GM12878 (cell line): Measurements from ENCODE around the gene DAD1. TPM values are rescaled to one million over a fixed set of nuclear protein-coding genes. Genes with fewer than 3 reads are reported as not detected.

Experiments used
- CTCF ChIP-seq, 3 experiments: IDR thresholded peaks in 2 of 3; conservative IDR thresholded peaks in 1 of 3; 2 replicates each; pipeline ENCODE4 v1.5.1; 2011; ENCODE audit warnings: low read depth in 3 of 3, low read length in 3 of 3, mild to moderate bottlenecking in 3 of 3, control low read depth in 2 of 3, moderate library complexity in 2 of 3, inconsistent platforms in 1 of 3, mixed read lengths in 1 of 3; ENCODE audit not compliant: control insufficient read depth in 2 of 3, insufficient read depth in 1 of 3; ENCODE audit errors: extremely low read depth in 1 of 3
- NBN ChIP-seq: fragments of 450-650 bp; IDR thresholded peaks from 2 replicates; pipeline ENCODE4 v1.6.1; 2016
- POLR2A ChIP-seq: IDR thresholded peaks from 2 replicates; pipeline ENCODE4 v1.6.1; 2011; ENCODE audit warnings: low read depth, mild to moderate bottlenecking, low read length
- PRDM15 ChIP-seq: fragments of 450-650 bp; formaldehyde crosslinking; IDR thresholded peaks from 2 replicates; pipeline ENCODE4 v1.4.0; 2020; ENCODE audit warnings: mild to moderate bottlenecking, moderate library complexity
- SUZ12 ChIP-seq: fragments of 200-600 bp; sonication (generic); IDR thresholded peaks from one replicate; pipeline ENCODE4 v1.6.1; 2018; ENCODE audit warnings: antibody characterized with exemption, mild to moderate bottlenecking; ENCODE audit not compliant: unreplicated experiment
- polyA plus RNA-seq, 11 experiments: library from polyadenylated mRNA; depleted of rRNA in 4 of 11; unstranded in 6 of 11; stranded (reverse) in 5 of 11; fragments of >200 nt; fragmentation: Nextera tagmentation in 4 of 11; fragmentation: Illumina TruSeq in 1 of 11; extraction: Ambion mirVana in 4 of 11; extraction: Trizol in 1 of 11; gene quantifications; 1 replicate in 1 of 11; 2 replicates in 10 of 11; pipeline versions ENCODE4 v1.2.1 to v1.2.3, GENCODE V29; 2011 to 2016; ENCODE audit warnings: inconsistent platforms in 2 of 11, missing spikeins in 2 of 11, low read depth in 1 of 11
- total RNA-seq, 4 experiments: library from RNA; depleted of rRNA in 3 of 4; stranded (reverse); fragments of >200 nt in 3 of 4; fragmentation: Illumina TruSeq in 1 of 4; extraction: Trizol in 1 of 4; gene quantifications; 2 replicates each; pipeline versions ENCODE4 v1.2.1 to v1.2.3, GENCODE V29; 2013 to 2021

DAD1 gene
- total and polyA plus RNA-seq, 10 of the 15 experiments (the other 5 are each of a cell fraction or from before 2014, with no cell fraction given), result 161 to 920 (median 319) TPM

- peak; percentile 66 to 93 (median 86) for TF ChIP-seq CTCF (IDR thresholded peaks at IDR 0.05 in 2 of 3, conservative IDR thresholded peaks at IDR 0.05 in 1 of 3; ENCODE audit: control insufficient read depth in 2 of 3, extremely low read depth in 1 of 3, insufficient read depth in 1 of 3, low read depth in 3 of 3, low read length in 3 of 3)
- peak; percentile 21 for TF ChIP-seq NBN
- TF ChIP-seq PRDM15 (CRISPR knock-in tag), result no peak
- TF ChIP-seq POLR2A, result peak; percentile 5; the same call in 1 of the 2 replicates
- TF ChIP-seq SUZ12, result no peak
Measured at GRCh38 chr14:22556990-22557623, 31.9 kb downstream of the DAD1 start (continued).
